Natural killer cell (primary cell): ENCODE results near the gene ZNF579. TPM values are rescaled to one million over a fixed set of nuclear protein-coding genes. Genes with fewer than 3 reads are reported as not detected.
"Not testable (repeated sequence)": the region's sequence is repeated elsewhere in the genome, so short reads cannot be mapped to it uniquely, and the experiment has no call there.

Experiments
- ATAC-seq, 3 donors: fragments of 150-1000 bp in 2 of 3; fragments of 200-7000 bp in 1 of 3; cut with Tn5 transposase; 1 replicate in 1 of 3; 2 replicates in 2 of 3; pipeline ENCODE4 v1.10.0; 2021; ENCODE audit warnings: mild to moderate bottlenecking in 2 of 3, moderate library complexity in 2 of 3
- DNase-seq, 2 donors: peaks; one replicate each; pipeline versions ENCODE4 v3.0.0 to v3.0.0-alpha.2; 2013 to 2021; ENCODE audit warnings: mixed read lengths in 1 of 2
- H3K27ac ChIP-seq: one replicate; pipeline ENCODE4 v1.5.1; 2013; ENCODE audit warnings: mild to moderate bottlenecking, low read length
- H3K27me3 ChIP-seq: one replicate; pipeline ENCODE4 v1.6.1; 2013; ENCODE audit warnings: low read length; ENCODE audit not compliant: control insufficient read depth, insufficient read depth
- H3K36me3 ChIP-seq: one replicate; pipeline ENCODE4 v1.6.1; 2013; ENCODE audit warnings: low read length; ENCODE audit not compliant: control insufficient read depth, insufficient read depth
- H3K4me1 ChIP-seq: one replicate; pipeline ENCODE4 v1.6.1; 2013; ENCODE audit warnings: low read length; ENCODE audit not compliant: control insufficient read depth, insufficient read depth
- H3K4me3 ChIP-seq: one replicate; pipeline ENCODE4 v1.5.1; 2013; ENCODE audit warnings: low read length
- H3K9me3 ChIP-seq: one replicate; pipeline ENCODE4 v1.6.1; 2013; ENCODE audit warnings: low read length; ENCODE audit not compliant: control insufficient read depth, insufficient read depth
- H3K27ac Mint-ChIP-seq, 2 donors: one replicate each; pipeline ENCODE4 v1.8.0; 2022; ENCODE audit warnings: mild to moderate bottlenecking in 2 of 2, mixed read lengths in 2 of 2, moderate library complexity in 1 of 2
- H3K27me3 Mint-ChIP-seq, 2 donors: one replicate each; pipeline ENCODE4 v1.8.0; 2022; ENCODE audit warnings: low read depth in 2 of 2, mixed read lengths in 2 of 2
- H3K36me3 Mint-ChIP-seq: one replicate; pipeline ENCODE4 v1.8.0; 2022; ENCODE audit warnings: mixed read lengths
- H3K4me1 Mint-ChIP-seq, 2 donors: one replicate each; pipeline ENCODE4 v1.8.0; 2022; ENCODE audit warnings: mixed read lengths in 2 of 2
- H3K4me3 Mint-ChIP-seq: one replicate; pipeline ENCODE4 v1.8.0; 2022; ENCODE audit warnings: mild to moderate bottlenecking, moderate library complexity, mixed read lengths
- H3K9me3 Mint-ChIP-seq, 2 donors: one replicate each; pipeline ENCODE4 v1.8.0; 2022; ENCODE audit warnings: mixed read lengths in 2 of 2
- WGBS: methylation state at CpG from one replicate; pipeline ENCODE4 v1.1.7; 2013; ENCODE audit warnings: missing lambda C conversion rate; ENCODE audit not compliant: insufficient coverage; 5-methylcytosine and 5-hydroxymethylcytosine counted together
- intact Hi-C: fragments of 100-400 bp; cut with micrococcal nuclease; formaldehyde crosslinking; loops from one replicate; pipeline ENCODE4 v1.14.2; 2022
- total RNA-seq, 4 donors: library from RNA; stranded (reverse); fragments of 120-200 nt in 1 of 4; gene quantifications; one replicate each; pipeline versions ENCODE4 v1.2.3 to v1.2.4, GENCODE V29; 2013 to 2022
- TF ChIP-seq, protein P1 (sequence below): fragments of 200-600 bp; IDR thresholded peaks from one replicate; pipeline ENCODE4 v1.8.0; 2022; ENCODE audit warnings: antibody characterized with exemption

Gene ZNF579
- total RNA-seq, 3 donors from 2014 or later (not counting 1 experiment from before 2014, with no cell fraction given), result 8.3 to 11.2 (median 9.5) TPM

DNA sequence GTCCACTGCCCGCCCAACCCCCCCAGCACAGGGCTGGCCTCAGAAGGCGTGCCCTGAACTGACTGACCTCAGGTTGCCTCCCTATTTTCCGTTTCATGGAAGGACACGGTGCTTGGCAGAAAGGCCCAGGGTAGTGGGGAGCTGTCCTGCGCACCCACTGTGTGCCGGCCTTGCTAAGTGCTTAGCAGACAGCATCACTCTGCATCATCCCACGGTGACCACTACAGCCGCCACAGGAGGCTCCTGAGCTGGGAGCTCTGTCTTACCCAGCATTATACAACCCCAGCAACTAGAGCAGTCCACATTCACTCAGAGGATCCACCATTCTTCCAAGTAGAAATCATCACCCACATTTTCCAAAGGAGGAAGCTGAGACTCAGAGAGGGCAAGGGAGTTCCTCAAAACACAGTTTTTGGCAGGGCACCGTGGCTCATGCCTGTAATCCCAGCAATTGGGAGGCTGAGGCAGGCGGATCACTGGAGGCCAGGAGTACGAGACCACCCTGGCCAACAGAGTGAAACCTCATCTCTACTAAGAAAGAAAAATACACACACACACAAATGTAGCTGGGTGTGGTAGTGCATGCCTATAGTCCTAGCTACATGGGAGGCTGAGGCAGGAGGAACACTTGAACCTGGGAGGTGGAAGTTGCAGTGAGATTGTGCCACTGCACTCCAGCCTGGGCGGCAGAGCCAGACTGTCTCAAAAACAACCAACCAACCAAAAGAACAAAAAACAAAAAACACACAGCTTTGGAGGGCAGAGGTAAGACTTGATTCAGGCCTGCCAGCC, 45.3 kb downstream of the ZNF579 start:
- Mint-ChIP-seq H3K27me3 (no peaks in the 10 kb centered on the region), H3K27ac (no peak overlapping the region), H3K4me1 (no peaks in the 10 kb centered on the region), H3K36me3 (no peaks in the 10 kb centered on the region), H3K9me3 (no peaks in the 10 kb centered on the region), H3K4me3 (no peak overlapping the region)
- WGBS, result 88% methylated on average over 11 of the region's 12 CpGs
- no peaks in the 10 kb centered on the region for H3K9me3 ChIP-seq
- H3K4me3 ChIP-seq, result no peak overlapping the region
- no peaks in the 10 kb centered on the region for H3K27me3 ChIP-seq
- TF ChIP-seq, protein P1, sequence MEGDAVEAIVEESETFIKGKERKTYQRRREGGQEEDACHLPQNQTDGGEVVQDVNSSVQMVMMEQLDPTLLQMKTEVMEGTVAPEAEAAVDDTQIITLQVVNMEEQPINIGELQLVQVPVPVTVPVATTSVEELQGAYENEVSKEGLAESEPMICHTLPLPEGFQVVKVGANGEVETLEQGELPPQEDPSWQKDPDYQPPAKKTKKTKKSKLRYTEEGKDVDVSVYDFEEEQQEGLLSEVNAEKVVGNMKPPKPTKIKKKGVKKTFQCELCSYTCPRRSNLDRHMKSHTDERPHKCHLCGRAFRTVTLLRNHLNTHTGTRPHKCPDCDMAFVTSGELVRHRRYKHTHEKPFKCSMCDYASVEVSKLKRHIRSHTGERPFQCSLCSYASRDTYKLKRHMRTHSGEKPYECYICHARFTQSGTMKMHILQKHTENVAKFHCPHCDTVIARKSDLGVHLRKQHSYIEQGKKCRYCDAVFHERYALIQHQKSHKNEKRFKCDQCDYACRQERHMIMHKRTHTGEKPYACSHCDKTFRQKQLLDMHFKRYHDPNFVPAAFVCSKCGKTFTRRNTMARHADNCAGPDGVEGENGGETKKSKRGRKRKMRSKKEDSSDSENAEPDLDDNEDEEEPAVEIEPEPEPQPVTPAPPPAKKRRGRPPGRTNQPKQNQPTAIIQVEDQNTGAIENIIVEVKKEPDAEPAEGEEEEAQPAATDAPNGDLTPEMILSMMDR, result no peak
- ATAC-seq, result no peak
- intact Hi-C loops, result no loop called here
- H3K36me3 ChIP-seq, result no peaks in the 10 kb centered on the region
- H3K27ac ChIP-seq, result no peak overlapping the region
- no peaks in the 10 kb centered on the region for H3K4me1 ChIP-seq
- no peak for DNase-seq

DNA sequence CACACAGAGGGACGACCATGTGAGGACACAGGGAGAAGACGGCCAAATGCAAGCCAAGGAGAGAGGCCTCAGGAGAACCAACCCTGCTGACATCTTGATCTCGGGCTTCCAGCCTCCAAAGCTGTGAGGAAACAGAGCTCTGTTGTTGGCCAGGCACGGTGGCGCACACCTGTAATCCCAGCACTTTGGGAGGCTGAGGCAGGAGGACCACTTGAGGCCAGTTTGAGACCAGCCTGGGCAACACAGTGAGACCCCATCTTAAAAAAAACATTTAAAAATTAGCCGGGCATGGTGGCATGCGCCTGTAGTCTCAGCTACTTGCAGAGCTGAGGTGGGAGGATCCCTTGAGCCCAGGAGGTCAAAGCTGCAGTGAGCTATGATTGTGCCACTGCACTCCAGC, 46.4 kb downstream of the ZNF579 start:
- H3K4me3 Mint-ChIP-seq, H3K9me3 Mint-ChIP-seq, H3K27ac Mint-ChIP-seq, H3K36me3 Mint-ChIP-seq, H3K27me3 Mint-ChIP-seq, H3K4me1 ChIP-seq, H3K4me1 Mint-ChIP-seq, DNase-seq, H3K9me3 ChIP-seq, ATAC-seq, intact Hi-C loops, H3K27ac ChIP-seq, H3K27me3 ChIP-seq, H3K36me3 ChIP-seq, H3K4me3 ChIP-seq: not testable (repeated sequence)
- 90% methylated on average over 7 of the region's 7 CpGs for WGBS

DNA sequence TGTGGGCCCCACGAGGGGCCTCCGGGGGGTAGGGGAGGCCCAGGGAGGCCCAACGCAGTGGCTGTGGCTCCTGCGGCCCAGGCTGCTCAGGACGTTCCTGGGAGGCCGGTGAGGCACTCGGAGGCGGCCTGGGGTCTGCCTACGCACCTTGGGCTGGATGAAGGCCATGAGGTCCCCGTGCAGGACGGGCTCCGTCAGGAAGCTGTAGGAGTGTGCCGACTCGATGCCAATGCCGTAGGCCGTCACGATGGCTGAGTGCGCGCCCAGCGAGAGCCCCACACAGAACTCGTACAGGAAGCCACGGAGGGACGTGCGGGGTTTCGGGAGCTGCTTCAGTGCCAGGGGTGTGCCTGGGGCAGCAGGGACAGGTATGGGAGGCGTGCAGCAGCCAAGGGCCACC, 49.7 kb downstream of the ZNF579 start:
- Mint-ChIP-seq H3K27ac (no peak overlapping the region), H3K27me3 (no peaks in the 10 kb centered on the region), H3K4me3 (no peak overlapping the region), H3K9me3 (no peaks in the 10 kb centered on the region), H3K36me3 (no peaks in the 10 kb centered on the region), H3K4me1 (no peaks in the 10 kb centered on the region)
- Histone ChIP-seq H3K27me3 (no peaks in the 10 kb centered on the region), H3K27ac (no peak overlapping the region), H3K36me3 (no peaks in the 10 kb centered on the region), H3K4me3 (no peak overlapping the region), H3K4me1 (peaks cover 4% of the 10 kb centered on the region), H3K9me3 (no peaks in the 10 kb centered on the region)
- TF ChIP-seq, protein P1, result no peak
- intact Hi-C loops, result no loop called here
- no peak for DNase-seq
- ATAC-seq, result no peak
- WGBS, result 93% methylated on average over 26 of the region's 26 CpGs

DNA sequence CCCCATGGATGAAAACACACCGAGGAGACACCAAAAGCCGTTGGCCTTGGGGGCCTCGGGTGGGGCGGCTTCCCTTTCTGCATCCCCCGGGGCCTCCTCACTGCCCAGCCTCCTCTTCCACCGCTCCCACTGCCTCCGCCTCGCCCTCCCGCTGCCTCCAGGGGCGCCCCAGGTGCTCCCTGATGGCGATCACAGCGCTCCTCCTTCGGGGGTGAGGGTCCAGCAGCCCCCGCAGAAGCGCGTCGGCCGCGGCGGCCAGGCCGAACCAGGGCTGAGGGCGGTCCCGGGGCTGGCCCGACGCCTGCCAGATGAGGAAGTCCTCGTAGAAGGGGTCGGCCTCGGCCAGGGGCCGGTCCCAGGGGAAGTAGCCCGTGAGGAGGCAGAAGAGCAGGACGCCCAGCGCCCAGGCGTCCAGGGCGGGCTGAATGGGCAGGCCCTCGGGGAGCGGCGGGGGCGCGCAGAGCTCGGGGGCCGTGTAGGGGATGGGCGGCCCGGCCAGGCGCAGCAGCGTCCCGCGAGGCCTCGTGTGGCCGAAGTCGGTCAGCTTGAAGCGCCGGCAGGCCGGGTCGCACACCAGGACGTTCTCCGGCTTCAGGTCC, 50.9 kb downstream of the ZNF579 start:
- H3K9me3 Mint-ChIP-seq, result no peaks in the 10 kb centered on the region
- no peak overlapping the region for H3K27ac Mint-ChIP-seq
- Histone ChIP-seq H3K27ac (no peak overlapping the region), H3K4me1 (peaks cover 4% of the 10 kb centered on the region), H3K27me3 (no peaks in the 10 kb centered on the region), H3K4me3 (no peak overlapping the region), H3K36me3 (no peaks in the 10 kb centered on the region), H3K9me3 (no peaks in the 10 kb centered on the region)
- ATAC-seq (no peak), DNase-seq (no peak)
- TF ChIP-seq, protein P1, result no peak
- intact Hi-C loops, result no loop called here
- no peaks in the 10 kb centered on the region for H3K36me3 Mint-ChIP-seq
- H3K4me3 Mint-ChIP-seq, result no peak overlapping the region
- H3K4me1 Mint-ChIP-seq, result no peaks in the 10 kb centered on the region
- no peaks in the 10 kb centered on the region for H3K27me3 Mint-ChIP-seq
- 90% methylated on average over 56 of the region's 56 CpGs for WGBS
